NCI-H82 (cell line): ENCODE results near the gene MAGEF1.

Experiments used
- DNase-seq: peaks from one replicate; lab custom pipeline; 2025; lab: John Stamatoyannopoulos, UW

MAGEF1 gene, protein sequence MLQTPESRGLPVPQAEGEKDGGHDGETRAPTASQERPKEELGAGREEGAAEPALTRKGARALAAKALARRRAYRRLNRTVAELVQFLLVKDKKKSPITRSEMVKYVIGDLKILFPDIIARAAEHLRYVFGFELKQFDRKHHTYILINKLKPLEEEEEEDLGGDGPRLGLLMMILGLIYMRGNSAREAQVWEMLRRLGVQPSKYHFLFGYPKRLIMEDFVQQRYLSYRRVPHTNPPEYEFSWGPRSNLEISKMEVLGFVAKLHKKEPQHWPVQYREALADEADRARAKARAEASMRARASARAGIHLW

DNA sequence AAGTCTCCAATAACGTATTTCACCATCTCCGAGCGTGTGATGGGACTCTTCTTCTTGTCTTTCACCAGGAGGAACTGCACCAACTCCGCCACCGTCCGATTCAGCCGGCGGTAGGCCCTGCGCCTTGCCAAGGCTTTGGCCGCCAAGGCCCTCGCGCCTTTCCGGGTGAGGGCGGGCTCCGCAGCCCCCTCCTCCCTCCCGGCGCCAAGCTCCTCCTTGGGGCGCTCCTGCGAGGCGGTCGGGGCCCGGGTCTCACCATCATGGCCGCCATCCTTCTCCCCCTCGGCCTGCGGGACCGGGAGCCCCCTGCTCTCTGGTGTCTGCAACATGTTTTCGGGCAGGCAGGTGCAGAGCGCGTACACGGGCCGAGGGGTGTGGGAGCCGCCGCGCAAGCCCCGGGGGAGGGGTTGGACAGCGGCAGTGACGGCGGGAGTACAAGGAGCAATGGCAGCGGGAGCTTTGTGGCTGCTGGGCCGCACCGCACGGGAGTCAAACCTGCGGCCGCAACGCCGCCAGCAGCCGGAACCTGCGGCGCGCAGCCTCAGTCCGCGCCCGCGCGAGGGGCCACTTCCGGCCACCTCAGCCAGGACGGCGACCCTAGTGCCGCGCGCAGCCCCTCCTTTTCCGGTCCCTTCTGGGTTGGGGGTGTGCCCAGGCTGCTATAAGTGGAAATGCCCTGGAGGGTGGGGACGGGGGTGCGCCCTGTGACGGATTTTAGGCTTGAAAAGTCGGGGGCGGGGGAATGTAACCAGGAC, at the start of gene MAGEF1:
Gene MAGEF1 (minus strand): TSS at position 572 of the 755 bp plus-strand sequence. CDS start 243 bp downstream, at position 329.
- DNase-seq = peak; percentile 97

DNA sequence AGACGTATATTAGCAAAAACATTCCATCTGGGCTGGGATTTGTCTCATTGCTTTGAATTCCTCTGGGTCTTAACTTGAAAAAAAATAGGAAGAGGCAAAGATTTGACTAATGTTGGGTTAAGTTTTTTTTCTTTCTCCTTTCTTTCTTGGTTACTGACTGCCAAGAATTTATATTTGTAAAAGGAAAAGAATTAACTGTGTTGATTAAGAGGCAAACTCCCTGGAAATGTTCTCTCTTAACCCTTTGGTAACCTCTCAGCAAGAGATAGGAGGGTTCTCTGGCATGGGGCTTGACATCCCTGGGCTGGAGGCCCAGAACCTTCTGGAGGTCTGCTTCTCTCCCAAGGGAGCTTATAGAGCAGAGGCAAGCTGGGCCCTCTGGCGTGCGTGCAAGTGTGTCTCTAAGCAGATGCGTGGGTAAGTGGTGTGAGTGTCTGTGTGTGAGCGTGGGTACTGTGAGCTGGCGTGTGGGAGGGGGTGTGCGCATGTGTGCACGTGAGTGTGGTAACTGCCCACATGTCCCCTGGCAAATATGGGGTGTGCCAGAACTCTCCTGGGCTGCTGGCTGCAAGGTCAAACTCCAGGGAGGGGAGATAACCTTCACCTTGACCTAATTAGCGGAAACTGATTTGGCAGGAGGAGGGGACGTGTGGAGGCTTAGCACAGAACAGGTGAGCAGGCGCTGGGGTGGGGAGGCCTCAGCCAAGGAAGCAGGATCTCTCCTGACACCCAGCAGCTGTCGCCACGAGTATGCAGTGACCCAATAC, 49.4 kb upstream of the MAGEF1 start:
- peak; percentile 33 for DNase-seq

DNA sequence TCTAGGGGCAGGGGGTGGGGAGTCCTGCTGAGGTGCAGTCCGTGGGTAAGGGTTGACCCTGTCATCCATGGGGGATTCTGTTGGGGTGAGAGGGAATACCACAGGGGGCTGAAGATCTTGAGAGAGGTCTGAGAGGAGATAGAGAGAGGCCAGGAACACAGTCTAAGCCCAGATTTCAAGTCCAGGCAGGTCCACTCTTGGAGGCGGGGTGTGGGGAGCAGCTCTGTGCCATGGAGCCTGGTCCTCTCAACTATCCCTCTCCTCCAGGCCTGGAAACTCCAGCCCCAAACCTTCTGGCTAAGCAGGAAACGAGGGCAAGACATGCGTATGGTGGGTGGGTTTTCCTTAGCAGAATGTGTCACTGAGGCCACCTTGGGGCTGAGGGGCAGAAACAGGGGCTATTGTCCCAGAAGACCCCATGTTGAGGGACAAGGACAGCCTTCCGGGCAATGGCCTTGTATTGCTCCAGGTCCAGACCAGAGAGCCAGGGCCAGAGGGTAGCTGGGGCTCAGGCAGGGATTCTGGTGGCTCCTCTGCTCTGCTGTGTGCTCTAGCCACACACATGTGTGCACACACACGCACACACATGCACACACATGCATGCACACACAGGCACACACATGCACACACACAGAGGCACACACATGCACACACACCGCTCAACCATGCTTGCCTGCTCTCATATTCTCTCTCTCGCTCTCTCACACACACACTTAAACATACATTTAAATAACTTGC, 48.6 kb upstream of the MAGEF1 start:
- DNase-seq = no peak

DNA sequence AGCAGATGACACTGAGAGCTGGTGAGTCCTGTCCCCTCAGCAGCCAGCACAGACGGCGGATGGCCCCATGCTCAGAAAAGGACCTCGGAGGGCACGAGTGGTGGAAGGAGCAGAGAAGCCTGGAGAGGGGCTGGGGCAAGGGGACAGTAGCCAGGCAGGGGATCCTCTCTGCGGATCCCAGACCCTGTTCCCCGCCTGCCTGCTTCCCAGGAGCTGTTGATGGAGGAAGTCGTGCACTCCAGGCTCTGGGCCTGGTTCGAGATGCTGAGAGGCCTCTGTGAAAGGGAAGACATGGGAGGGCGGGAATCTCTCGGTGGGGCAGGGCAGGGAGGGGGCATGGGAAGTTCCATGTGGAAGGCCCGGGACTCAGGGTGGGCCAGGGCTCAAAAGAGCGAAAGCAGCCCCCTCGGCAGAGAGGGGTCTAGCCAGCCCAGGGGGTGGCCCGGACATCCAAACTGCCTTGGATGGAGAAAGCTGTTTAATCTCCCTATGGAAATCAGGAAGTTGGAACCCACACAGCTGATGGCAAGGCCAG, 47.9 kb upstream of the MAGEF1 start:
- DNase-seq = no peak

DNA sequence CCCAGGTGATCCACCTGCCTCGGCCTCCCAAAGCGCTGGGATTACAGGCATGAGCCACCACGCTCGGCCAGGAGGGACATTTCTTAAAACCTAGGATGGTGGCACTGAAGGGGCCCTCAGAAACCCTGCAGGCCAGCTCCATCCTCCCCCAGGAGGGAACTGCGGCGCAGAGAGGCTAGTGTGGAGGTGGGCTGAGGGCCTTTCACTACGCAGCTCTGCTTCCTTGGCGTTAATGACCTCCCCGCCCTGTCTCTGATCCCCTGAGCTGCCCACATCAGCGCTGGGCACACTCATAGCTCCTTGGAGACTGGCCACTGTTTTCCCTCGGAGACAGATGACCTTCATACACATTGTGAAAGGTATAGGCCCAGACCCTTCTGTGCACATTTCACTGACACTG, 46.2 kb upstream of the MAGEF1 start:
- no peak for DNase-seq

DNA sequence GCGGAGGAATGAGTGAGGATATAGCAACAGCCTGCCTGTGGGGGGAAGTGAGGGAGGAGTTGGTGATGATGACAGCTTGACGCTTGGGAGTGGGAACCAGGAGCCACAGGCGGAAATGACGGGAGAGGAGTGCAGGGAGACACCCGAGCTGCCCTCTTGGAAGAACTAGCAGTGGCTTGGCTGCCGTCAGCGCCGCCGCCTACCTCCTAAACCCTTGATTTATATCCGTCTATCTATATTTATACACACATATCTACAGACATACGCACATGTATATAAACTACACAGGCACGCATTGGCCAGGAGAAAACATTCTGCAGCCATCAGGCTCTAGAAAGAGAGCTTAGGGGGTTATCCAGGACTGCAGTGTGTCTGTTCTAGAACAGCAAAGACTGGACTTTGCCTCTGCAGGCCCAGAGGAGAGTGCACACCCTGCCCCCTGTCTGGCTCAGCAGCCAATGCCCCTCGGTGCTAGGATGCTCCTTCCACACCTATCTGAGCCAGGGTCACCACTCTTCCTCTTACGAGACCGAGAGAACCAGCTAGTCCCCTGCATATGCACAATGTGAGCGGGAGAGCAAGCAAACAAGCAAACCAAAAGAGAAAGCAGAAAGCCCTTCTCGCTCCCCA, 45.3 kb upstream of the MAGEF1 start:
- peak; percentile 36 for DNase-seq

DNA sequence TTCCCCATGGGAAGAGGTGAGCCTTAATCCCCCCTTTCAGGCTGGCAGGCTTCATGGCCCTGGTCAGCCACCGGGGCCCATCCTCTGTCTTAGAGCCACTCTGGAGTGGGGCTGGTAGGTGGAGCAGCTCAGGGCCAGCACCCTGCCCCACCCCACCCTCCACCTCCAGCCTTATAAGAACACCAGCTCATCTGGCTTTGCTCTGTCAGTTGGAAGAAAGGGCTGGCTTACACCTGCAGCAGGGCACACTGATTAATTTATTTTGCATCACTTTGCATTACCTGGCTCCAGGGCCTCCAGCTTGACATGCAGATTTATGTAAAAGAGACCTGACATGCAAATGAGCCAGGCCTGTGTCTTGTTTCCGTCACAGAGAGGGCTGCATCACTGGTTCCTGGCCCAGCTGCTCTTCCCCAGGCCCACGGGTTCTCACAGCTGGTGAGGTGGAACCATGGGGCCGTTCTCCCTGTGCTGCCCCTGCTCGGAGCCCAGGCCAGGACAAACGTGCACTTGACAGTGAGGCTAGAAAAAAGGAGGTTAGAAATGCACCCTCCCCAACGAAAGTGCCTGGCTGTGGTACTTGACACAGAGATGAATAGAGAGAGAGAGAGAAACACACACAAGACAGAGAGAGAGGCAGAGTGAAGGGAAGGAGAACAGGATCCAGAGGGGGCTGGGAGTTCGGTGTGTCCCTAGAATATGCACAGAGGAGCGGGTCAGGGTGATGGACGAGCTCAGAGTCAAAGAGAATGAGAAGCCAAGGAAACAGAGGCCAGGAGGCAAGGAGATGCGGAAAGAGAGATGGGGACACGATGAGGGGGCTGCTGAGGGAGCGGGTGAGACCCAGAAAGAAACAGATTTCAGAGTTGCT, 44.5 kb upstream of the MAGEF1 start:
- peak; percentile 61 for DNase-seq

DNA sequence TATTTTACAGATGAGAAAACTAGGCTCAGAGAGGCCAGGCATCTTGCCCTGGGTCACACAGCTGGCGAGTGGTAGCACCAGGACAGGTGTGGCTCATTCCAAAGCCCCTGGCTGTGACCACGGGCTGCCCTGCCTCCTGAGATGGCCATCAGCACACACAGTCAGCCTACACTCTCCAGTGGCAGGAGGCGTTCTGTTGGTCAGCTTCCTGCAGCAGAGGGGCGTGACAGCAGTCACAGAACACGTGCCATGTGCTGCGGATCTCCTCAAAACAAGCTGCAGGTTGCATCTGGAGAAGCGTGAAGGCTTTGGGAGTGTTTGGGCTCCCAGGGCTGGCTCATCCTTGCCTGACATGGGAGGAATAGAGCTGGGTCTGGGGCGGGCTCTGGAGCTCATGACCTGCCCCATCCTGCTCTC, 43.5 kb upstream of the MAGEF1 start:
- DNase-seq = no peak

DNA sequence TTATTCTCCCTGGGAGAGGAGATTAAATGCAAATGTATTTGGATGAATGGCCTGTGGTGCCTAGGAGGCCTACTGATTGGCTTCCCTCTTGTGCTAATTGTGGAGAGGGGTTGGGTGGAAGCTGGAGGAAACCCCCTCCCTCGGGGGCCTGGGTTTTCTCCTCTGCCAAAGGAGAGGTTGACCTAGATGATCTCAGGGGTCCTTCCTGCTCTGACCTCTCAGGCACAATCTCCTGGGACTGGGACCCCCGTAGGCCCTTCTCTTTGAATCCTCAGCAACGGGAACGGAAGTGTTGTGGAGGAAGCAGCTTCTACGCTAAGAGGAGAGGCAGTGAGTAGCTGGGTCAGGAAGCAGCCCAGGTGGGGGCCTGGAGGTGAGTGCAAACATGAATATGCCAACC, 40.5 kb upstream of the MAGEF1 start:
- DNase-seq = no peak

DNA sequence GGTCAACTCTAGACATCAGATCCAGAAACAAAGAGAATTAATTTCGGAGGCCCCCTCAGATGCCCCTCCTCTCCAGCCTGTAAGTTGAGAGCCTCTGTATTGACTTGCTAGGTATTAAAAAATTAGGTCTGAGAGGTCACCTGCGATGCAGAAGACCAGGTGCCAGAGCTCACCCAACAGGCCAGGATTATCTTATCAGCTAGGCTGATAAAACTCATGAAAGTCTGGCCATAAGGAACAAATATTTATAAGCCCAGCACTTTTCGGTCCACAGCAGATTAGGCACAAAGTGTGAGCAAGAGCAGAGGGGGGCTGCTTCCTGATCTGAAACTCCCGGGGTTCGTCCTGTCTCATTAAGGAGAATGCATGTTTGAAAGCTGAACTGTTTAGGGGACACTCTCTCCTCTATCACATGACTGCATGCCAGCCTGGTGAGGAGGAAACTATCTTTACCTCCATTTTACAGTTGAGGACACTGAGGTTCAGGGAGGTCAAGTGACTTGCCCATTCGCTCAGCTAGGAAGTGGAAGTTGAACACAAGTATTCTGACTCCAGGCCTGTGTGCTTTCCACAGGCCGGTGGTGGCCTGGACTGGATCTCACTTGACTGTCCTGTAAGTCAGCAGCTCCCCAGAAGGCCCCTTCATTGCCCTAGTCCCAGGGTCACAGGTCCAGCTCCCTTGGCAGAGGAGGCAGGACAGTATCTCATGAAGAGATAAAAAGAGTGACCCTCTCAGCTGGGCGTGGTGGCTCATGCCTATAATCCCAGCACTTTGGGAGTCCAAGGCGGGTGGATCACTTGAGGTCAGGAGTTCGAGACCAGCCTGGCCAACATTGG, 39.6 kb upstream of the MAGEF1 start:
- DNase-seq = no peak

DNA sequence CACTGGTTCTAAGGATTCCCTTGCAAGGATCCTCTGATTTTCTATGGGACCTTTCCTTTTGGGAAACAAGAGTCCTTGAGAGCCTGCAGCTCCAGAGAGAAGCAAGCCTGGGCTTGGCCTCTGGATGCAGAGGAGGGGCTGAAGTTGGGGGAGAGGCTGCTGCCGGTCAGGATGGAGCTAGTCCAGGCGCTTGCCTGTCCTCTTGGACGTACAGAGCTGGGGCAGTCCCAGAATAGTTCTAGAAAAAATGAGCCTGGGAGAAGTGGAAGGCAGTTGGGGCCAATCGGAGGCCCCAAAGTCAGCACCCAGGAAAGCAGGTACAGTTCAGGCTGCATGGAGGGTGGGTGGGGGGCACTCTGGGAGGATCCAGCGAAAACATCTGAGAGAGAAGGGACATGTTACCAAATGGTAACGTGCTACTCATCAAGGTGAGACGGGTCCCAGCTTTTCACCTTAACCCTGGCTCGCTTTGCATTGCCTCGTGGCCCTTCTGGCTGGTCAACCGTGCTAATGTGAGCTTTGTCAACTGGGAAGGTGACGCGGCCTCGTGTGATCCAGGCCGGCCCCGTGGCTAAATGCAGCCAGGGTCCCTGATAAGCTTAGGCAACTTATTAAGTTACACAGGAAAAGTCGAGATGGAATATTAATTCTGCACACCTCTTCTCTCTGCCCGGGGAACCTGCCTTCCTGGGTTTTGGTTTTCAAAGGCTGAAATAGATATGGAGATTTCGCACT, 38.7 kb upstream of the MAGEF1 start:
- no peak for DNase-seq

DNA sequence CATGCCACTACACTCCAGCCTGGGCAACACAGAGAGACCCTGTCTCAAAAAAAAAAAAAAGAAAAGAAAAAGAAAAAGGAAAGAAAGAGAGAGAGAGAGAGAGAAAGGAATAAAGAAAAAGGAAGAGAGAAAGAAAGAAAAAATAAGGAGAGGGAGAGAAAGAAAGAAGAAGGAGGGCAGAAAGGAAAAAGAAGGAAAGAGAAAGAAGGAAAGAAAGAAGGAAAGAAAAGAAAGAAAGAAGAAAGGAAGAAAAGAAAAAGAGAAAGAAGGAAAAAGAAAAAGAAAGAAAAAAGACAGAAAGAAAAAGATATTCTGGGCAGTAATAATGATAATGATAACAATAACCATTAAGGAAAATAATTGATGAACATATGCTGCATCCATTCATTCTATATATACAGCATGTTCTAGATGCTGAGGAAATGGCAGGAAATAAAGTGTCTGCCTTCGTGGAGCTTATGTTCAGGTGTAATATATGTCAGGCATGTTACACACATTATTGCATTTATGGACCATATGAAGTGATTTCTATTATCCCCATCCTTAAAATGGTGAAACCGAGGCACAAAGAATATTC, 37.4 kb upstream of the MAGEF1 start:
- no peak for DNase-seq

DNA sequence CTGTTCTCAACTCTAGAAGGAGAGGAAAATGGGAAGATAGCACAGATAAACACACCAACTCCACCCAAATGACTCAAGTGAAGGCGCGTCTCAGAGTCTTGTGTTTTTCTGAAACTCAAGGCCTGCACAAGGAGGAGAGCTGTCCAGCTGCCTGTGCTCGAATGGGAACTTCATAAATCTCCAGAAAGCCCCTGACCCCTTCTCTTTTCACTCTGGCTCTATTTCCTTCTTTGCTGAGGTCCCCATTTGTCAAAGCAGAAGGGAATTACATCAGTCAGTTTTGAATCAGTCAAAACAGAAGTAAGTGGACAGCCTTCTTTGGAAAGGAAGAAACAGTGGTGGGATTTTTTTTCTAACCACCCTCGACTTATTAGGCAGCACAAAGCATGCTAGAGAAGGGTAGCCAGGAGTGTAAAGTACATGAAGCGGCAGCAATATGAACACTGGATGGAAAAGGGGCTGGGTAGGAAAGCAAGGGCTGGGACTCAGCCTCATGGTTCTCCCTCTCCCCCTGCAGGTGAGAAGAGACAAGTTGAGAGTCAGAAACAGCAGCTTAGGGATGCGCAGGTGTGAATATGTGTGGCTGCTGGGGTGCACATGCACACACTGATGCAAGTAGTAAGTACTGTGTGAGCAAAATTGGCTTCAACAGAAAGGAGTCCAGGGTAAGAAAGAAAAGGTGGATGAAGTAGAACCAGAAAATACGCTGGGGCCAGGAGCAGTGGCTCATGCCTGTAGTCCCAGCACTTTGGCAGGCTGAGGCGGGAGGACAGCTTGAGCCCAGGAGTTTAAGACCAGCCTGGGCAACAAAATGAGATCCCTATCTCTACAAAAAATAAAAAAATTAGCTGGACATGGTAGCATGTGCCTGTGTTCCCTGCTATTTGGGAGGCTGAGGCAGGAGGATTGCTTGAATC, 36.6 kb upstream of the MAGEF1 start:
- DNase-seq = peak; percentile 75

DNA sequence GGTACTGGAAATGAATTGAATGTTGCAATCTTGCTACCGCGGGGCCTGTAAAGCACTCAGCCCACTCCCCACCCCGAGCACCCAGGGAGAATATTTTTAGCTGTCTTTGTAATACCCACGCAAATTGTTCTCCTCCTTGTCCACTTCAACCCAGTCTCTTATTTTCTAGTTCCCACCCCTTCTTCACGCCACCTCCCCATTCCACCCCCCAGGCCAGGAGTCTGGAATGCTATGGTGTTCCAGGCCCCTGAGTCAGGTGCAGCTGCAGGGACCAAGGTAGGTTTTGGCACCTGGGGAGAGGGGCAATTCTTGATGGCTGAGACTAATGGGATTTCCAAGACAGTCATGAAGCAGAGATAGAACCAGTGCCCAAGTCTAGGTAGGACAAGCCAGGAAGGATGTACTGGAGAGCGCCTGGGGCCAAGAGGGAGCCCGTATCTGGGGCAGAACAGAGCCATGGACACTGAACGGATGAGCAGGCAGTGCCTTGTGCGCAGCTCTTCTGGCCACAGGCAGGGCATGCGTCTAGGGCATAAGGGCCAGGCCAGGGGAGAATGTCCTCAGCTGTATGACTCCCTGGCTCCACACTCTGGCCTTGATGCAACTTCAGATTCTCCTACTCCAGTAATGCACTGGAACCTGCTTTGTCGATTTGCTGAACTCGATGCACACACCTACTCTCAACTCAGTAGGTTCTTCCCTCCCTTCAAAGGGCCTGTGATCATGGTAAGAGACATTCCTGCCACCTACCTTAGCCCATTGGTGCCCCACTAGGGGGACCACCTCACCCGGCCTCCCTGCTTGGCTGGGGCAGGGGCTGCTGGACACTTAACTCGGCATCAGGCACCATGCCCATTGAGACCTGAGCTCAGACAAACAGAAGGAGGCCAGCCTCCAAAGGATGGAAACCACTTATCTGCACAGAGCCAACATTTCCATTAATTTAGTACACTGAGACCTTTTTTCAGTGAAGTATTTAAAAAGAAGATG, 34.6 kb upstream of the MAGEF1 start:
- no peak for DNase-seq

DNA sequence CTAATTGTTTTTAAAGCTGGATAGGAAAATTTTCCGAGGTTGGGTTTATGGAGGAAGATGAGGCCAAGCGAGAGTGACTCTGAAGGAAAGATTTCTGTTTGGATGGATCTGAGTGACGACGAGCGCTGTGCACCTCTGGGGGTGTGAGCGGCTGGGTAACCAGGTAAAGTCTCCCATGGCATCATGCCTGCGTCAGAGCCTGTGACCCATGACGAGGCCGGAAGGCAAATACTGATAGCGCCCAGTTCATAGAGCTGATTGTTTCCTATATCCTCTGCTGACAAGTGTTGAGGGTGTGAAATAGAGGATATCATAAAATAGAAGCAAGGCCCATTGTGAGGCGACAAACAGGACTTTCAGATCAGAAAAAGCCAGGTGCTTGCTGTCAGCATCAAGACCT, 33.7 kb upstream of the MAGEF1 start:
- DNase-seq = no peak

DNA sequence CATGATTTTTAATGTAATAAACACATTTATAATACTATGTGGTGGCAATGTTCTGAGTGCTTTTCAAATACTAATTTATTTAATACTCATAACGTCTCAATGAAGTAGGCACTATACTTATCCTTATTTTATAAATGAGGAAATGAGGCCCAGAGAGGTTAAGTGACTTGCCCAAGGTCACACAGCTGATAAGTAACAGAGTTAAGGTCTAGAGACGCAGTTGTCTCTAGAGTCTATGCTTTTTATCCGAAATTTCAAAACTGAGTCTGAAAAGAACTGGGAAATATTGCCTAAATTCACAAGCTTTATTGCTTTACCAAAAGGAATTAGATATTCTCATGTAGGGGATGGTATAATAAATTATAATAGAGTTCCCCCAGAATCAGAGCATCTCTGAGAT, 31.4 kb upstream of the MAGEF1 start:
- no peak for DNase-seq
